ENCODE data around the gene RABAC1.

RABAC1 gene

DNA sequence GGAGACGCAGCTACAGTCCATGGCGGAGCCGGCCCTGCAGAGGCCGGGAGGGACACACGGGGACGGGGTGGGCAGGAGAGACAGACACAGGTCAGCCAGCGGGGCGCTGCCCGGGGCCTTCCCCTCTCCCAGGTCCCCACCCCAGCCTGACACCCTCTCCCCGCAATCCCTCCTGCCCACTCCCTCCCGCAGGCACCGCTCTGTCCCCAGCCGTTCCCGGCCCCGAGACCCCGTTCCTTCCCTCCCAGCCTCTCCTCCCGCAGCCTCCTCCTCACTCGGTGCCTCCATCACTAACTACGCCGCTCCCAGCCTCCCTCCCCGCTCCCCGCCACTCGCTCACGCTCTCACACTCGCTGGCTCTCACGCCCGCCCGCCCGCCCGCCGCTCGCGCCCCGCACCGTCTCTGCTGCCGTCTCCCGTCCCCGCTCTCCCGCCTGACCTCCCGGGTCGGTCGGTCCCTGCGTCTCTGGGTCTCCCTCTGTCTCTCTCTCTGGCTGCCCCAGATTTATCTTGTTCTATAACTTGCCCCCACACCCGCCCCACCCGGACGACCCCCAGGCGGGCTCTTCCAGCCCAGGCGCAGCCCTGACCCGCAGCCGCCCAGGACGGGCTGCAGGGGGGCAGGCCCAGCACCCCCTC is 46.1 kb downstream of the RABAC1 start:
- Histone ChIP-seq H3K79me2 (ENCODE audit: control insufficient read depth, low read length) (peaks cover 5% of the 10 kb centered on the region; the same call in 1 of the 2 replicates), H3K27me3 (ENCODE audit: control insufficient read depth, low read length) (peaks cover 24% of the 10 kb centered on the region), H3K27ac (ENCODE audit: low read depth, low read length) (no peak overlapping the region), H4K20me1 (ENCODE audit: control insufficient read depth, insufficient read depth, low read depth, low read length) (peaks cover 3% of the 10 kb centered on the region; the same call in 1 of the 2 replicates), H3K9me3 (ENCODE audit: control insufficient read depth, insufficient read depth, low read length) (no peaks in the 10 kb centered on the region), H3K36me3 (ENCODE audit: control insufficient read depth, low read length) (no peaks in the 10 kb centered on the region; the same call in 1 of the 2 replicates), H3K4me2 (ENCODE audit: low read length) (no peak overlapping the region), H3F3A (ENCODE audit: control insufficient read depth, insufficient read depth) (peaks cover 8% of the 10 kb centered on the region), H3K9me2 (replicated peaks; ENCODE audit: control insufficient read depth, low read length) (no peaks in the 10 kb centered on the region), H3K4me3 (ENCODE audit: low read length) (no peak overlapping the region), H3K4me1 (ENCODE audit: control insufficient read depth, low read length) (peaks cover 19% of the 10 kb centered on the region)
- TF ChIP-seq, protein P1, sequence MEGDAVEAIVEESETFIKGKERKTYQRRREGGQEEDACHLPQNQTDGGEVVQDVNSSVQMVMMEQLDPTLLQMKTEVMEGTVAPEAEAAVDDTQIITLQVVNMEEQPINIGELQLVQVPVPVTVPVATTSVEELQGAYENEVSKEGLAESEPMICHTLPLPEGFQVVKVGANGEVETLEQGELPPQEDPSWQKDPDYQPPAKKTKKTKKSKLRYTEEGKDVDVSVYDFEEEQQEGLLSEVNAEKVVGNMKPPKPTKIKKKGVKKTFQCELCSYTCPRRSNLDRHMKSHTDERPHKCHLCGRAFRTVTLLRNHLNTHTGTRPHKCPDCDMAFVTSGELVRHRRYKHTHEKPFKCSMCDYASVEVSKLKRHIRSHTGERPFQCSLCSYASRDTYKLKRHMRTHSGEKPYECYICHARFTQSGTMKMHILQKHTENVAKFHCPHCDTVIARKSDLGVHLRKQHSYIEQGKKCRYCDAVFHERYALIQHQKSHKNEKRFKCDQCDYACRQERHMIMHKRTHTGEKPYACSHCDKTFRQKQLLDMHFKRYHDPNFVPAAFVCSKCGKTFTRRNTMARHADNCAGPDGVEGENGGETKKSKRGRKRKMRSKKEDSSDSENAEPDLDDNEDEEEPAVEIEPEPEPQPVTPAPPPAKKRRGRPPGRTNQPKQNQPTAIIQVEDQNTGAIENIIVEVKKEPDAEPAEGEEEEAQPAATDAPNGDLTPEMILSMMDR (IDR thresholded peaks at IDR 0.05; ENCODE audit: low read depth, low read length, poor library complexity, severe bottlenecking) = no peak
- TF ChIP-seq EZH2phosphoT487 (IDR thresholded peaks at IDR 0.05; ENCODE audit: borderline replicate concordance, low read length) = no peak

DNA sequence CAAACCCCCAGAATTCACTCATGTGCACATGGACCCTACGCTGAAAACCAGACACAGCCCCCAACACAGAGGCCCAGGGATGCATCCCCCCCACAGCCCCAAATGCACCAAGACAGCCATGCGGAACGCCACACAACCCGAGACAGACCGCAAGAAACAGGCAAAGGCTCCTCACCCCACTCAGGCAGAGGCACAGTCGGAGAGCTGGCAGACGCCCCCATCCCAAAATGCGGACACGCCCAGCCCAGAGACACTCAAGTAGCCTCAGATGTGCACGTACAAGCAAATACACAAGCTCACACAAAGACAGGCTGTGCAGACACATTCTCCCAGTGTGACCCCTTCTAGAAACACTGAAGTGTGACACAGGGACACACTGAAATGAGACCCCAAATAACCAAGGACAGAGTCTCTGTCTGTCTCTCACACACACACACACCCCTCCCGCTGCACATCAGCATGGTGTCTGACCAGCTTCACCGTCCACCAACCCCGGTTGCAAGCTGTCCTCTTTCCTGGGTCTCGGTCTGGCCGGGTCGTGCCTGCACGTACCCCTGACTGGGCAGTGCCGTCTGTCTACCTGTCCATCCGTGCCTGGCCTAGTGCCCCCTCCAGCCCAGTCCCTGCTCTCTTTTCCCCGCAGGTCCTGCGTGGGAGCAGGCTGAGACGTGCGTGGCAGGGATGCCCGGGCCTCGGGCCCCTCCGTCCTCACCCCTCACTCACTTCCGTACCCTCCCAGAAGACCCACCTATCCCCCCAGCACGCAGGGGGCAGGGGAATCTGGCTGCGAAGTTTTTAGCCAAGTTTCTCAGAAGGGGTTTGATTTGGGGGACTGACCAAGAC is 47.0 kb downstream of the RABAC1 start:
- Histone ChIP-seq H3K4me1 (ENCODE audit: control insufficient read depth, low read length) (peaks cover 19% of the 10 kb centered on the region), H4K20me1 (ENCODE audit: control insufficient read depth, insufficient read depth, low read depth, low read length) (peaks cover 3% of the 10 kb centered on the region; the same call in 1 of the 2 replicates), H3K4me2 (ENCODE audit: low read length) (peak overlapping the region; percentile 17; the same call in 1 of the 2 replicates), H3K36me3 (ENCODE audit: control insufficient read depth, low read length) (peaks cover under 1% of the 10 kb centered on the region), H3F3A (ENCODE audit: control insufficient read depth, insufficient read depth) (peaks cover 8% of the 10 kb centered on the region), H3K9me3 (ENCODE audit: control insufficient read depth, insufficient read depth, low read length) (no peaks in the 10 kb centered on the region), H3K27ac (ENCODE audit: low read depth, low read length) (no peak overlapping the region), H3K9me2 (replicated peaks; ENCODE audit: control insufficient read depth, low read length) (no peaks in the 10 kb centered on the region), H3K4me3 (ENCODE audit: low read length) (no peak overlapping the region), H3K27me3 (ENCODE audit: control insufficient read depth, low read length) (peaks cover 24% of the 10 kb centered on the region), H3K79me2 (ENCODE audit: control insufficient read depth, low read length) (peaks cover 5% of the 10 kb centered on the region; the same call in 1 of the 2 replicates)
- TF ChIP-seq, protein P1 (IDR thresholded peaks at IDR 0.05; ENCODE audit: low read depth, low read length, poor library complexity, severe bottlenecking) = no peak
- no peak for TF ChIP-seq EZH2phosphoT487 (IDR thresholded peaks at IDR 0.05; ENCODE audit: borderline replicate concordance, low read length)

DNA sequence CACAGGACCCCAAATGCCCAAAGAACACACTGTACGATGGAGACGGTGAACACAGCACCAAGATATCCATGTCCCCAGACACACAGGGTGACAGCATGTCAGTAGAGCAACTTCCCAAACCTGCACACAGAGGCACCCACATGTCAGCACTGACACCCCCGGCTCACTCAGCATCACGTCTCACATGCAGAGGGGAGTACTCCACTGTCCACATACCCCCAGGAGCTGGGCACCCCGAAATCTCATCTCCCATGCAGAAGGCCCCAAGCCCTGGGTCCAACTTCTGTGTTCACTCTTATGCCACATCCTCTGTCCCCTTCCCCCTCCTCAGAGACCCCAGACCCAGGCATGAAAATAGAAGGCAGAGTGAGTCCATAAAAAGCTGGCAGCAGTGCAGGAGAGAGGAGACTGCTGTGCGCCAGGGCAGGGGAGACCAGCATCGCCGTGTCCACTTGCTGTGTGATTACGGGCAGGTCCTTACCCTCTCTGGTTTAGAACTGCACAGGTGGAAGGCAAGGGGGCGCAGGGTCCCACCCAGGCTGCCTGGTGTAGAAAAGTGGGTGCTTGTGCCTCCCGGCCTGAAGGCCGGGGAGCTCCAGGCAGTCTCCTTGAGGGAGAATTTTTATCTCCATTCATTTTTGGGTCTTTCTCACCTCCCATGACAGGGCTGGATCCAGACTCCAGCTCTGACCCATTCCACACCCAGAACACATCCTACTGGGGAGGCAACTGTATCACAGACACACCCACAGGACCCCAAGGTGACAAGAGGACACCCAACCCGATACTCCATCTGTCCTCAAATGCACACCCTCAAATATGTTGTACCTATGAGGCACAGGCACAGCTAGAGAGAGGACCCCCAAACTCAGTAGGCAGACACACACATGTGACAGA is 47.9 kb downstream of the RABAC1 start:
- Histone ChIP-seq H3K4me1 (ENCODE audit: control insufficient read depth, low read length) (peaks cover 19% of the 10 kb centered on the region), H3K9me2 (replicated peaks; ENCODE audit: control insufficient read depth, low read length) (no peaks in the 10 kb centered on the region), H3K36me3 (ENCODE audit: control insufficient read depth, low read length) (peaks cover 9% of the 10 kb centered on the region), H3K27ac (ENCODE audit: low read depth, low read length) (no peak overlapping the region), H3K4me2 (ENCODE audit: low read length) (0 out of 2 replicates have a peak overlapping the region, but pooled peaks have one; percentile 6), H3K9me3 (ENCODE audit: control insufficient read depth, insufficient read depth, low read length) (no peaks in the 10 kb centered on the region), H4K20me1 (ENCODE audit: control insufficient read depth, insufficient read depth, low read depth, low read length) (peaks cover 3% of the 10 kb centered on the region; the same call in 1 of the 2 replicates), H3K4me3 (ENCODE audit: low read length) (no peak overlapping the region), H3K79me2 (ENCODE audit: control insufficient read depth, low read length) (no peaks in the 10 kb centered on the region), H3F3A (ENCODE audit: control insufficient read depth, insufficient read depth) (peaks cover 8% of the 10 kb centered on the region), H3K27me3 (ENCODE audit: control insufficient read depth, low read length) (peaks cover 23% of the 10 kb centered on the region)
- TF ChIP-seq, protein P1 (IDR thresholded peaks at IDR 0.05; ENCODE audit: low read depth, low read length, poor library complexity, severe bottlenecking) = no peak
- no peak for TF ChIP-seq EZH2phosphoT487 (IDR thresholded peaks at IDR 0.05; ENCODE audit: borderline replicate concordance, low read length)

Data from DOHH2 (cell line).